ENCODE data around the gene RIC8B.

The RIC8B gene

DNA sequence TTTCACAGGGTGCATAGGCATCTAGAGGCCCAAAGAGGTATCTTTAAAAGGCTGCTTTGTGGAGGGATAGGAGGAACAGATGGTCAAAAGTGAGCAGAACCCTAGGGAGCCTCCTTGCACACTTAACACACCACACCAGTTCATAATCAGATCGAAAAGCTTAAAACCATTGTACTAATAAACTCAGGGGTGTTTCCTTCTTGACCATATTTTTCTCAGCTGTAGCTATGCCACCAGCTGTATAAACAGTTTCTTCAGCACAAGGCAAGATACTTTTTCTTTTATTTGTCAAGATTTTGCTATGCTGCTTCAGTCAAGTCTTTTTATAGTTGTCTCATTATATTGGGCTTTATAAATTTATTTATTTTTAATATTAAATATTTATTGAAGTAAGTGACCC is 88.7 kb downstream of the RIC8B start:
- Mint-ChIP-seq H3K27me3 (no peaks in the 10 kb centered on the region), H3K4me3 (no peak overlapping the region), H3K4me1 (ENCODE audit: low read depth) (no peaks in the 10 kb centered on the region), H3K36me3 (ENCODE audit: low read depth) (peaks cover 42% of the 10 kb centered on the region), H3K27ac (no peak overlapping the region), H3K9me3 (no peaks in the 10 kb centered on the region)

DNA sequence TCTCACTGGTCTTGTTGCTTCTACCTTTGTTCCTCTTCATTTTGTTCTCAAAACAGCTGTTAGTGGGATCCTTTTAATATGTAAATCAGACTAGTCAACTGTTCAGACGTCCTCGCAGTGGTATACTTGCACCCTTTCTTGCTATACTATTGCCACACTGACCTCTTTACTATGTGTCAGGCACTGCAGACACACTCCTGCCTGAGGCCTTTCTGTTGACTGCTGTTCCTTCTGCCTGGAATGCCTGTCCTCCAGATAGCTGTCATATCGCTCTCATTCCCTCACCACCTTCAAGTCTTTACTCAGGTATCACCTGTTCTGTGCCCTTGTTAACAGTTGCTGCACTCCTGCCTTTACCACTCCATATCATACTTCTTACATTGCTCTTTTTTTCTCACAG is 91.2 kb downstream of the RIC8B start:
- Mint-ChIP-seq H3K36me3 (ENCODE audit: low read depth) (peaks cover 38% of the 10 kb centered on the region), H3K9me3 (no peaks in the 10 kb centered on the region), H3K27me3 (no peaks in the 10 kb centered on the region), H3K4me3 (no peak overlapping the region), H3K27ac (no peak overlapping the region), H3K4me1 (ENCODE audit: low read depth) (no peaks in the 10 kb centered on the region)

DNA sequence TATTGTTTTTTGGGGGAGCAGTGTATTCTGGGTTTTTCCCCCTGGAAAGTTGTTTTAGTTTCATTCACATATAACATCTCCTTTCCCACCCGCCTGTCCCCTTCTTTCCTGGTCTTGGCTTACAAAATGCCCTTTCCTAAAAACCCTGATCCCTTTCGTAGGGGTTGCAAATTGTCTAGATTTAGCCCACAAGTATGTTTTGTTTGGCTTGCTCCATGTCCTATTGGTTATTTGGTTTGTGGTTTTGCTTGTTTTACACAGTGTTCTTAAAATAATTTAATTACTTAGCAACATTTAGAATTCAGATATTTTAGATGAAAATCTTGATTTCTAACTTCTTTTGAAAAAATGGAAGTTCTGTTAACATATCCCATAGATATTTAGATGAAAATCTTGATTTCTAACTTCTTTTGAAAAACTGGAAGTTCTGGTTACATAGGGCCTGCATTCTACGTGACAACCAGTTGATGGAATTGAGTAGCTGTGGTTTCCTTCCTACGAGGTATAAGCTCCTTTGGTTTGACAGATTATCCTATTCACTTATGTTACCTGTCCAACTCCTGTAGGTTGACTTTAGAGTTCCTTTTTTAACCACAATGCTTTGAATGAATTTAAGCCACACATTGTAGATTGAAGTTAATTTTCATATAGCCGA is 92.1 kb downstream of the RIC8B start:
- H3K27ac Mint-ChIP-seq: no peak overlapping the region
- H3K9me3 Mint-ChIP-seq: no peaks in the 10 kb centered on the region
- H3K4me3 Mint-ChIP-seq: no peak overlapping the region
- H3K27me3 Mint-ChIP-seq: no peaks in the 10 kb centered on the region
- peaks cover 39% of the 10 kb centered on the region for H3K36me3 Mint-ChIP-seq (ENCODE audit: low read depth)
- peaks cover 8% of the 10 kb centered on the region for H3K4me1 Mint-ChIP-seq (ENCODE audit: low read depth)

DNA sequence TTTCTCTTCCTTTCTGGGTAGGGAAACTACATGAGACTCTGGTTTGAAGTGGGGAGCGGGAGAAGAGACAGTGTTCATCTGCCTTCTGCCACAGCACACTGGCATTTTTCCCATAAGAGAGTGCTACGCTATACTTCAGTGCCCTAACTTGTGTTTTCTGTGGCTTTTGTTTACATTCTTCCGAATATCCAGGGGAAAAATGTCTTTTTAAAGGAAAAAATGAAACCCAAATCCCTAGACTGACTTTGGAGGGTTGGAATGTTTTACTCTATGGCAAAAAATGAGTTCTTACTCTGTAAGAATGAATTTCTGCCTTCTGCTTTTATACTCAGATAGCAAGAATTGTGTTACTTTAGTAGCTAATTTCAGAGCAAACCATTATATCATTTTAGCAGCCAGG is 93.2 kb downstream of the RIC8B start:
- peaks cover 10% of the 10 kb centered on the region for H3K4me1 Mint-ChIP-seq (ENCODE audit: low read depth)
- H3K4me3 Mint-ChIP-seq: no peak overlapping the region
- peaks cover 40% of the 10 kb centered on the region for H3K36me3 Mint-ChIP-seq (ENCODE audit: low read depth)
- H3K27me3 Mint-ChIP-seq: no peaks in the 10 kb centered on the region
- no peaks in the 10 kb centered on the region for H3K9me3 Mint-ChIP-seq
- no peak overlapping the region for H3K27ac Mint-ChIP-seq

DNA sequence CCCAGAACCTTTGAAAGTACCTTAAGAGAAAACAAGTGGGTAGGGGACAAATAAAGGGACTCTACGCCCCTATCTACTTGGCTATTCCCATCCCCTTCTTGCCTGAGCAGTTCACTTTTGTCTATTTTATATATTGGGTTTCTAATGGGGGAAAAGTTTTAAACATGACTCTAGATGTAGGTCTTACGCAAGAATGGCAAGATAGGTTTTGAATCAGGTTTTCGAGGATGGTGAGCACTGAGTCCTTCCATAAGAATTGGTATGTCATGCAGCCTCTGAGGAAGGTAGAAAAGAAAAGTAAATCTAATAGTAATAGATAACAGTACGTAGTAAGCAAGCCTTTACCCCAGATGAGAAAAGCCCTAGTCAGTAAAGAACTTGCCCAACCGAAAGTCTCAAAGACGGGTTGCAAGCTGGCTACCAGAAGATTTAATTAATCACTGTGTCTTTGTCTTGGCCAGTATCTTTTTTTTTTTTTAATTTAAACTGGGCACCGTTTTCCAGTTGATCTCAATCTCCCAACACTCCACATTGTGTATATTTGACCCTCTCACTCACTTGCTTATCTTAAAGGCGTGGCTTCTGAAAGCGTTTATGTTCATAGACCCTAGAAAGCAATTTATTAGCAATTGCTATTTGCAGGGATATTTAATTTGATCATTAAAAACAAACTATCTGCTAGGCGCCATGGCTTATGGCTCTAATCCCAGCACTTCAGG is 94.7 kb downstream of the RIC8B start:
- no peak overlapping the region for H3K27ac Mint-ChIP-seq
- no peak overlapping the region for H3K4me3 Mint-ChIP-seq
- H3K27me3 Mint-ChIP-seq: no peaks in the 10 kb centered on the region
- H3K36me3 Mint-ChIP-seq (ENCODE audit: low read depth): peaks cover 46% of the 10 kb centered on the region
- H3K9me3 Mint-ChIP-seq: no peaks in the 10 kb centered on the region
- peaks cover 10% of the 10 kb centered on the region for H3K4me1 Mint-ChIP-seq (ENCODE audit: low read depth)

DNA sequence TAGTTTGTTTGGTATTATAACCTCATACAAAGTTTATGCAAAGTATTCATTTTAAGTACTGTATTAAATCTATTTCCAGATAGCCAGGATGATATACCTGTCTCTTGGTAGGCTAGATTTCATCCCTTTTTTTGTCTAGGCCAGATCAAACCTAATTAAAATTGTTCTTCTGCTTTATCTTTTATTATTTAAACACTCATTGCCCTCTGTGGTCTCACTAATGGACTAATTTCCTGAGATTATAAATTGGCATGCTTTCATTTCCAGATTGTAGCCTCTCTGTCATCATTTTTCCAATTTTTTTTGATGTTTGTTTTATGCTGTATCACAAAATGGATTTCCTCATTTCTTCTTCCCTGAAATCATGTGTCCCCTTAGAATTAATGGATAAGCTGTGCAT is 95.6 kb downstream of the RIC8B start:
- Mint-ChIP-seq H3K9me3 (no peaks in the 10 kb centered on the region), H3K27ac (no peak overlapping the region), H3K4me3 (no peak overlapping the region), H3K36me3 (ENCODE audit: low read depth) (peaks cover 40% of the 10 kb centered on the region), H3K27me3 (no peaks in the 10 kb centered on the region), H3K4me1 (ENCODE audit: low read depth) (peaks cover 10% of the 10 kb centered on the region)

DNA sequence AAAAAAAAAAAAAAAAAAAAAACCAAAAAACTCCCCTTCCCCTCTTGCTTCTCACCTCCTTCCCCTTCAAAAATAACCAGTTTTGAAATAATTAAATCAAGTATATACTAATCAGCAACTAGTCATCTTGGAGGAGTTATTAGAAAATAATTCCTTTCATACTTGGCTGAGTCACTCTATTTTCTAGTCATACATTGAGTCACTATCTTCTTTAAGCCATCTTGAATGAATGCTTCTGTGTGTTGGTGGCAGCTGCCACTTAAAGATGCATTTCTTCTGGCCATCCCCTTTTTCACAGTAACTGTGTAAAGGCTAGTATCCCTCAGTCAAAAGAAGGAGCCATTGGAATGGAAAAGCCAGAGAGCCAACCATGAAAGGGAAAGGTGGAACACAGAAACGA is 97.0 kb downstream of the RIC8B start:
- Mint-ChIP-seq H3K4me1 (ENCODE audit: low read depth) (peaks cover 10% of the 10 kb centered on the region), H3K36me3 (ENCODE audit: low read depth) (peaks cover 34% of the 10 kb centered on the region), H3K9me3 (no peaks in the 10 kb centered on the region), H3K4me3 (no peak overlapping the region), H3K27ac (peak overlapping the region; percentile 59), H3K27me3 (no peaks in the 10 kb centered on the region)

DNA sequence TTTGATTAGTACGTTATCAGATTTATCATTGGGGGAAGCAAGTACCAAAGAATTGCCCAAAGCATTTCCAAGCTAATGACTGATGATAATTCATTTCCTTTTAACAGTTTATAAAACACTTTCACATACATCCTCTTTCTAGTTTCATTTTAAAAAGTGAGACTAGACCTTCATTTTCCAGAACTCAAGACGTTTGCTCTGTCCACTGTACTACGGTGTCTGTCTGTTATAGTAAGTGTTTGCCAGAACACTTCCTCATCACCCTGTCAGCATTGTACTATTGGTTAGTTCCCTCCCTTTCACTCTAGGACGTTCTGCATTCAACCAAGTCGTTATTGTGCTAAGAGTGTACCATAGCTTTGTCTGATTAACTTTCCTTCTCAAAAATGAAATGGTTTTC is 99.5 kb downstream of the RIC8B start:
- H3K9me3 Mint-ChIP-seq: no peaks in the 10 kb centered on the region
- H3K4me1 Mint-ChIP-seq (ENCODE audit: low read depth): peaks cover 10% of the 10 kb centered on the region
- H3K4me3 Mint-ChIP-seq: no peak overlapping the region
- no peak overlapping the region for H3K27ac Mint-ChIP-seq
- H3K27me3 Mint-ChIP-seq: no peaks in the 10 kb centered on the region
- peaks cover 30% of the 10 kb centered on the region for H3K36me3 Mint-ChIP-seq (ENCODE audit: low read depth)

DNA sequence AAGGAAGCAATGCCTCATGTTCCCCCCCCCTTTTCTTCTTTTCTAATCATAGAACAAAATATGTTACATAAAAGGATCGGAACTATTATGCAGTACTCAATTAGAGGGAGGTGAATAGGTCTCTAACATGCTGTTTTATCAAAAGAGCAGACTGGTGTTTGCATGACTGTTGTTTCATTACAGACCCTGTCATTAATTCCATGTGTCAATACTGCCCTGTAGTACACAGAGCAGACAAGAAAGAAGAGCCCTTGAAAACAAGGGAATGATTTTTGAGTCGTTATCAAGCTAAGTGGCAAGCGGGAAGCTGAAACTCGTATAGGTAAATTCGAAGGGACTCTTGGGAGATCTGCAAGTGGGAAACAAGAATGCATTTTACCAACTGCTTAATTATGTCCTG is 104.3 kb downstream of the RIC8B start:
- no peak overlapping the region for H3K4me3 Mint-ChIP-seq
- no peak overlapping the region for H3K27ac Mint-ChIP-seq
- H3K4me1 Mint-ChIP-seq (ENCODE audit: low read depth): no peaks in the 10 kb centered on the region
- H3K9me3 Mint-ChIP-seq: no peaks in the 10 kb centered on the region
- H3K27me3 Mint-ChIP-seq: no peaks in the 10 kb centered on the region
- peaks cover 32% of the 10 kb centered on the region for H3K36me3 Mint-ChIP-seq (ENCODE audit: low read depth)

DNA sequence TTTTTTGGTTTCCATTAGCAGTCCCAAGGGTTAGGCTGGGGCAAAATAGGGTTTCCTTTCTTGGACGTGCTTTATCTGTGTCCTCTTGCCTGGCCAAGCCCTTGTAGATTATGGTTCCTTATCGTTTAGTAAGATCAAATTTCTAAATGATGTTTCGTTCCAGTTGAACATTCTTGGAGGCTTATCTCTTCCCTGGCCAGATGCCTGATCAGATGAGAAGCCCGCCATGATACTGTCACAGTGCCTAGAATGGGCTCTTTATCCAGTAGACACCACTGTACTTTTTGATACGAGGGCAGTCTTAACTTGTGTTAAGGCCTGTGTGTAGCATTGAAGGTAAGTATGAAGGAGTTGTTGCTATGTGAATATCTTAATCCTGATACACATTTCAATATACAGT is 105.1 kb downstream of the RIC8B start:
- H3K27ac Mint-ChIP-seq: no peak overlapping the region
- no peaks in the 10 kb centered on the region for H3K4me1 Mint-ChIP-seq (ENCODE audit: low read depth)
- H3K4me3 Mint-ChIP-seq: no peak overlapping the region
- peaks cover 38% of the 10 kb centered on the region for H3K36me3 Mint-ChIP-seq (ENCODE audit: low read depth)
- H3K9me3 Mint-ChIP-seq: no peaks in the 10 kb centered on the region
- no peaks in the 10 kb centered on the region for H3K27me3 Mint-ChIP-seq

DNA sequence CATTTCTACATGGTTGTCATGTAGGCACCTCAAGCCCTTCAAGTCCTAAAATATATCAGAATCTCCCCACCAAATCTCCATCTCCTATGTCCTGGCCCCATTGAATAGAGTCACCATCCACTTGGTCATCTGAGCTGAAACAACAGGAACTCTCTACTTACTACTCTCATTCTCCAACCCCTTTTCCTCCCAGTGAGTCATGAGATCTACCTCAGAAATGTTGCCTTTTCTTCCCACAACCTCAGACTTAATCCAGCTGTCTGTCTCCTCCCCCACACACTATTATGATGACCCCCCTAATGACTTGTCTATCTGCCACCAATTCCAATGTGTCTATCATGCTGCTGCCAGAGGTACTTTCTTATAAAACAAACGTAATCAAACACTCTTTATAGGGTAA is 108.9 kb downstream of the RIC8B start:
- Mint-ChIP-seq H3K9me3 (no peaks in the 10 kb centered on the region), H3K4me1 (ENCODE audit: low read depth) (no peaks in the 10 kb centered on the region), H3K36me3 (ENCODE audit: low read depth) (peaks cover 45% of the 10 kb centered on the region), H3K4me3 (no peak overlapping the region), H3K27ac (no peak overlapping the region), H3K27me3 (no peaks in the 10 kb centered on the region)

DNA sequence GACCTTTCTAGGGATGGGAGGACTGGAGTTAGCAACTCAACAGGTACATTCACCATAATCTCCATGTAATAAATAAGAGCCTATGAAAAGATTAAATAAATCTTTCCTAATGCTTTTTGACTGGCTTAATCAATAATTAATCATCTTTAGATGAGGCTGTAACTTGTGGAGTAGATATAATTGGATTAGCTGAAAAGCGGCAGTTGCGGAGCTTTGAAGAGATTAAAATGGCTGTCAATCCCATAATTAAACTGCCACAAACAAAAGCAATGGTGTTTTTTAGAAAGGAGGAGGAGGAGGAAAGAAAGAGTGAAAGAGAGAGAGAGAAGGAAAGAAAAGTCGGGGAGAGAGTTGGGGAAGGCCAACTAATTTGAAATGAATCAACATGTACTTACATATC is 110.5 kb downstream of the RIC8B start:
- H3K27ac Mint-ChIP-seq: no peak overlapping the region
- H3K4me3 Mint-ChIP-seq: no peak overlapping the region
- peaks cover 39% of the 10 kb centered on the region for H3K36me3 Mint-ChIP-seq (ENCODE audit: low read depth)

DNA sequence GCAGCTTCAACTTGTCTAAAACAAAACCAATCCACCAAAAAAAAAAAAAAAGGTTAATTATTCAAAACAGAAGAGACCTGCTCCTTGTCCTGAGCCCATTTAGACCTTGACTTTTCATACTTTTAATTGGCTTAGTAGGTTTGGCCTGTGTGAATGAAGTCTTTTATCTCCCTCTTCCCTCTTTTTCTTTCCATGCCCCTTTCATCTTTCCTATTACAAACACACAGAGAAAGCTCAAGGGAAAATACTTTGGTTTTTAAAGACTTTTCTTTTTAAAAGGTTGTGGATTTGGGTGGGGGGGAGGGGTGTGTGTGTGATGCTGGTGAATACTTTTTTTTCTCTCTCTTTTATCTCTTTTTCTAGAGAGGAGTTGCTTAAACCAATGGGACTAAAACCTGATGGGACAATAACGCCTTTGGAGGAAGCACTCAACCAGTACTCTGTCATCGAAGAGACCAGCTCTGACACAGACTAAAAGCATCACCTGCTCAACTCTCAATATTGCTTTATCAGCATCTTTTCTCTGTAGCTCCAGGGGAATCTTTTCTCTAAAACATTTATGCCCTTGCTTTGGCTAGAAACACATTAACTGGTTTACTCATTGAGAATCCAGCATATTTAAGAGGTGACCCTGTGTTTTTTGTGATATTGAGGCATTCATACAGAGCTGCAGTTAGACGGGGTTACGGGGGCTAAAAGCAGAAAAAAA is 111.2 kb downstream of the RIC8B start:
- Mint-ChIP-seq H3K36me3 (ENCODE audit: low read depth) (peaks cover 37% of the 10 kb centered on the region), H3K4me1 (ENCODE audit: low read depth) (no peaks in the 10 kb centered on the region), H3K9me3 (no peaks in the 10 kb centered on the region), H3K4me3 (no peak overlapping the region), H3K27ac (no peak overlapping the region), H3K27me3 (no peaks in the 10 kb centered on the region)

More for the DNA sequence above, 110.5 kb downstream of the RIC8B start:
- Mint-ChIP-seq H3K27me3 (no peaks in the 10 kb centered on the region), H3K9me3 (no peaks in the 10 kb centered on the region), H3K4me1 (ENCODE audit: low read depth) (no peaks in the 10 kb centered on the region)

DNA sequence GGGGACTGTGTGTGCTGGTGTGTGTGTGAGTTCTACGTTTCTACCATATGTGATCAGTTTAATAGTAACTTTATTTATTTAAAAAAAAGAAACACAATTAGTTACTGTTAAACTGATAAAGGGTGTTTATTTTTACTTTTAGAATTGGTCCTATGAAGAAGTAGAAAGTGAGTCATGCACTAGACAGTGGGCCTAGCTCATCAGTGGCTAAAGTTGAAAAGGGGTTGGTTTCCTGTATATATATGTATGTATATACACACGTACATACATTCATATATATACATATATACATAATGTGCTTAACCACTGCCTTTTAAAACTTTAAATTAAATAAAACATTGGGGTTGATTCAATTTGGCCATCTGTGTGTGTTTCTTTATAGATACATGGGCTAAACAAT is 112.5 kb downstream of the RIC8B start:
- Mint-ChIP-seq H3K36me3 (ENCODE audit: low read depth) (peaks cover 27% of the 10 kb centered on the region), H3K4me1 (ENCODE audit: low read depth) (no peaks in the 10 kb centered on the region), H3K27me3 (no peaks in the 10 kb centered on the region), H3K27ac (no peak overlapping the region), H3K4me3 (no peak overlapping the region), H3K9me3 (no peaks in the 10 kb centered on the region)

DNA sequence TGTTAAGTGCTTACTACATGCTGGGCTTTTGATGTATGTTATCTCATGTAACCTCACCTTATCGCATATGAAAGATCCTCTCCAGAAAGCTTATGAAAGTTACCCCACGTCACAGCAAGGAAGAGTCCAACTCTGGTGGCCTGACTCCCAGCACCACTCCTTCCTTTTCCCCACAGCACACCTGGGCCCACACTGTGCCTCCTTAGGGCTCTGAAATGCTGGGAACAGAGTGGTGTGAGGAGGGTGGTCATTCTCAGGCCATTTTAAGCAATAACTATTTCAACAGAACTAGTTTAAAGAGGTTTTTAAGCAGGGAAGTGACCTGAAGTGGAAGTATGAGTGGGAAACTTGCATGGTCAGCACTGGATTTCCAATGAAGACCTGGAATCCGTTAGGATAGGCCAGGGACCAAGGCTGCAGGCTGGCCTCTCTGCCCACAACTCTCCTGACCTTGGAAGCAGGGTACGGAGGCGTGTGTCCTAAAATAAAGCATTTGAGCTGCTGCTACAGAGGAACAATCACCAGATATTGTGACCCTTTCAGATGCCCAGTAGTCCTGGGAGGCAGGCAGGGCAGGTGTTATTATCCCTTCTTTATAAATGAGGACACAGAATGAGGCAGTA is 114.0 kb downstream of the RIC8B start:
- Mint-ChIP-seq H3K27ac (no peak overlapping the region), H3K9me3 (no peaks in the 10 kb centered on the region), H3K36me3 (ENCODE audit: low read depth) (peaks cover 19% of the 10 kb centered on the region), H3K4me3 (no peak overlapping the region), H3K4me1 (ENCODE audit: low read depth) (no peaks in the 10 kb centered on the region), H3K27me3 (no peaks in the 10 kb centered on the region)

All from stimulated activated naive CD8-positive, alpha-beta T cell treated with anti-CD3 and anti-CD28 coated beads, Interleukin-15, Interleukin-2, amounts not matched to agents 100 ng/mL and 50 ng/mL, for 24 hours (primary cell).